Measurements from ENCODE around the gene PAPPA2. TPM values are rescaled to one million over a fixed set of nuclear protein-coding genes. Genes with fewer than 3 reads are reported as not detected.

The PAPPA2 gene
- total and polyA plus RNA-seq, 2 donors (not counting 1 experiment from before 2014, with no cell fraction given) = not detected

DNA sequence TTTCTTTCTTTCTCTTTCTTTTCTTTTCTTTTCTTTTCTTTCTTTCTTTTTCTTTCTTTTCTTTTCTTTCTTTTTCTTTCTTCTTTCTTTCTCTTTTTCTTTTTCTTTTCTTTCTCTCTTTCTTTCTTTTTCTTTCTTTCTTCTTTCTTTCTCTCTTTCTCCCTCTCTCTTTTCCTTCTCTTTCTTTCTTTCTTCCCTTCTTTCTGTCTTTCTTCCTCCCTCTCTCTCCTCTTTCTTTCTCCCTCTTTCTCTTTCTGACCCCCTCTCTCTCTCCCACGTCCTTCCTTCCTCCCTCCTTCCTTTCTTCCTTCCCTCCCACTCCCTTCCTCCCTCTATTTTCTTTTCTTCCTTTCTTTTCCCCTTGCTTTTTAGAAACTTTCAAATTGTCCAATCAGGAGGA is 333.6 kb downstream of the PAPPA2 start:
- no peak for DNase-seq

DNA sequence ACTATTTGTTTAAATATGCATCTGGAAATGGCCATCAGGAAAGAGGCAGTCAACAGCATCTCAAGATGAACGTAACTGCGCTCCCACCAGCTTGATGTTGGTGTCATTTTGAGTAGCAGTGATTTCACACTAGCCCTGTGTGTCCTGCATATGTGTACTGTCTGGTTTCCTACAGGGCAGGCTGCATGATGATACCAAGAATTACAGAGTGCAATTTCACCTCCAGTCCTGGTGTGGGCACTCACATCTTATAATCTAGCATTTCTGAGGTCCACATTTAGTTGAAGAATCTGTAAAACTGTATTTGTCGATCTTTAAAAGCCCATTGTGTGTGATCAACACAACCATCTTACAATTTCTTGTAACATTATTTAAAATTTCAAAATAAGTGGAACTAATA is 336.4 kb downstream of the PAPPA2 start:
- Histone ChIP-seq H4K20me1 (ENCODE audit: control insufficient read depth, insufficient read depth, low read length, poor library complexity, severe bottlenecking) (no peaks in the 10 kb centered on the region), H3K9ac (ENCODE audit: low read length) (no peak overlapping the region), H2AFZ (ENCODE audit: insufficient read depth, low read depth, low read length, poor library complexity, severe bottlenecking) (no peak overlapping the region), H3K4me1 (ENCODE audit: control insufficient read depth in 2 of 2, insufficient read depth in 2 of 2, low read length in 2 of 2) (no peaks in the 10 kb centered on the region), H3K36me3 (replicated peaks in 1 of 2; ENCODE audit: control extremely low read depth in 1 of 2, control insufficient read depth in 1 of 2, extremely low read depth in 1 of 2, insufficient read depth in 2 of 2, low read length in 1 of 2) (no peaks in the 10 kb centered on the region), H3K27ac (ENCODE audit: low read length in 2 of 2) (no peak overlapping the region), H3K9me3 (ENCODE audit: control extremely low read depth in 1 of 3, control insufficient read depth in 2 of 3, insufficient read depth in 1 of 3, low read length in 2 of 3) (peaks cover 0 to 1% (median 0%) of the 10 kb centered on the region in 3 donors), H3K4me2 (replicated peaks; ENCODE audit: low read depth, low read length, poor library complexity, severe bottlenecking) (no peak overlapping the region), H3K79me2 (ENCODE audit: control insufficient read depth, insufficient read depth, low read length) (no peaks in the 10 kb centered on the region), H3K4me3 (ENCODE audit: control extremely low read depth in 1 of 5, extremely low read depth in 1 of 5, insufficient read depth in 1 of 5, low read depth in 2 of 5, low read length in 4 of 5) (no peak overlapping the region), H3K27me3 (replicated peaks in 1 of 4; ENCODE audit: control extremely low read depth in 1 of 4, control insufficient read depth in 3 of 4, insufficient read depth in 4 of 4, low read length in 3 of 4) (peaks cover 0 to 3% (median 0%) of the 10 kb centered on the region in 4 experiments)
- no peak for DNase-seq
- Mint-ChIP-seq H3K9me3 (ENCODE audit: insufficient read depth) (no peaks in the 10 kb centered on the region), H3K27me3 (peaks cover 5% of the 10 kb centered on the region), H3K4me1 (no peaks in the 10 kb centered on the region), H3K4me3 (no peak overlapping the region), H3K27ac (no peak overlapping the region)
- no peak for TF ChIP-seq EZH2 (IDR thresholded peaks at IDR 0.05; ENCODE audit: borderline replicate concordance, insufficient read depth, low read depth, low read length, poor library complexity, severe bottlenecking)
- TF ChIP-seq, protein P1, sequence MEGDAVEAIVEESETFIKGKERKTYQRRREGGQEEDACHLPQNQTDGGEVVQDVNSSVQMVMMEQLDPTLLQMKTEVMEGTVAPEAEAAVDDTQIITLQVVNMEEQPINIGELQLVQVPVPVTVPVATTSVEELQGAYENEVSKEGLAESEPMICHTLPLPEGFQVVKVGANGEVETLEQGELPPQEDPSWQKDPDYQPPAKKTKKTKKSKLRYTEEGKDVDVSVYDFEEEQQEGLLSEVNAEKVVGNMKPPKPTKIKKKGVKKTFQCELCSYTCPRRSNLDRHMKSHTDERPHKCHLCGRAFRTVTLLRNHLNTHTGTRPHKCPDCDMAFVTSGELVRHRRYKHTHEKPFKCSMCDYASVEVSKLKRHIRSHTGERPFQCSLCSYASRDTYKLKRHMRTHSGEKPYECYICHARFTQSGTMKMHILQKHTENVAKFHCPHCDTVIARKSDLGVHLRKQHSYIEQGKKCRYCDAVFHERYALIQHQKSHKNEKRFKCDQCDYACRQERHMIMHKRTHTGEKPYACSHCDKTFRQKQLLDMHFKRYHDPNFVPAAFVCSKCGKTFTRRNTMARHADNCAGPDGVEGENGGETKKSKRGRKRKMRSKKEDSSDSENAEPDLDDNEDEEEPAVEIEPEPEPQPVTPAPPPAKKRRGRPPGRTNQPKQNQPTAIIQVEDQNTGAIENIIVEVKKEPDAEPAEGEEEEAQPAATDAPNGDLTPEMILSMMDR (IDR thresholded peaks at IDR 0.05) = no peak
- POLR2A ChIA-PET = no interaction called here
- CTCF ChIA-PET = no interaction called here
- no peak for ATAC-seq (ENCODE audit: low read depth)
- 90% methylated on average over 2 of the region's 3 CpGs for WGBS (ENCODE audit: insufficient coverage)
- intact Hi-C loops (cut with micrococcal nuclease) = no loop called here

More for the DNA sequence above, 333.6 kb downstream of the PAPPA2 start:
- no peaks in the 10 kb centered on the region for H3K4me1 Mint-ChIP-seq
- Histone ChIP-seq H3K4me1 (ENCODE audit: control insufficient read depth in 2 of 2, insufficient read depth in 2 of 2, low read length in 2 of 2) (no peaks in the 10 kb centered on the region), H3K27me3 (replicated peaks in 1 of 4; ENCODE audit: control extremely low read depth in 1 of 4, control insufficient read depth in 3 of 4, insufficient read depth in 4 of 4, low read length in 3 of 4) (no peaks in the 10 kb centered on the region), H3K4me2 (replicated peaks; ENCODE audit: low read depth, low read length, poor library complexity, severe bottlenecking) (no peak overlapping the region), H2AFZ (ENCODE audit: insufficient read depth, low read depth, low read length, poor library complexity, severe bottlenecking) (no peak overlapping the region), H3K36me3 (replicated peaks in 1 of 2; ENCODE audit: control extremely low read depth in 1 of 2, control insufficient read depth in 1 of 2, extremely low read depth in 1 of 2, insufficient read depth in 2 of 2, low read length in 1 of 2) (no peaks in the 10 kb centered on the region), H4K20me1 (ENCODE audit: control insufficient read depth, insufficient read depth, low read length, poor library complexity, severe bottlenecking) (no peaks in the 10 kb centered on the region), H3K9me3 (ENCODE audit: control extremely low read depth in 1 of 3, control insufficient read depth in 2 of 3, insufficient read depth in 1 of 3, low read length in 2 of 3) (peaks cover 0 to 1% (median 0%) of the 10 kb centered on the region in 3 donors), H3K27ac (ENCODE audit: low read length in 2 of 2) (no peak overlapping the region), H3K9ac (ENCODE audit: low read length) (no peak overlapping the region), H3K4me3 (ENCODE audit: control extremely low read depth in 1 of 5, extremely low read depth in 1 of 5, insufficient read depth in 1 of 5, low read depth in 2 of 5, low read length in 4 of 5) (no peak overlapping the region), H3K79me2 (ENCODE audit: control insufficient read depth, insufficient read depth, low read length) (no peaks in the 10 kb centered on the region)
- peaks cover 4% of the 10 kb centered on the region for H3K27me3 Mint-ChIP-seq
- H3K27ac Mint-ChIP-seq = no peak overlapping the region
- no peak overlapping the region for H3K4me3 Mint-ChIP-seq
- ATAC-seq (ENCODE audit: low read depth) = no peak
- CTCF ChIA-PET = no interaction called here
- TF ChIP-seq, protein P1 (IDR thresholded peaks at IDR 0.05) = no peak
- no peak for TF ChIP-seq EZH2 (IDR thresholded peaks at IDR 0.05; ENCODE audit: borderline replicate concordance, insufficient read depth, low read depth, low read length, poor library complexity, severe bottlenecking)
- H3K9me3 Mint-ChIP-seq (ENCODE audit: insufficient read depth) = no peaks in the 10 kb centered on the region
- WGBS (ENCODE audit: insufficient coverage) = 33% methylated on average over 1 of the region's 1 CpG
- POLR2A ChIA-PET = no interaction called here
- intact Hi-C loops (cut with micrococcal nuclease) = no loop called here

Data from B cell (primary cell).